ENCODE results near the gene UCP3. TPM values are rescaled to one million over a fixed set of nuclear protein-coding genes. Genes with fewer than 3 reads are reported as not detected.
"Not testable (repeated sequence)": the region's sequence is repeated elsewhere in the genome, so short reads cannot be mapped to it uniquely, and the experiment has no call there.

UCP3 gene
- total RNA-seq, 1 experiment from 2014 or later = 0.08 TPM

- Histone ChIP-seq H3K27ac (no peak overlapping the region), H3K9me3 (replicated peaks) (no peaks in the 10 kb centered on the region), H3K36me3 (no peaks in the 10 kb centered on the region), H3K4me3 (no peak overlapping the region), H3K27me3 (replicated peaks) (no peaks in the 10 kb centered on the region), H3K4me1 (replicated peaks) (no peaks in the 10 kb centered on the region)
- no peak for DNase-seq (ENCODE audit: low read depth in 1 of 2, low spot score in 2 of 2)
Observed at GRCh38 chr11:74000307-74001133, 8.4 kb downstream of the UCP3 start.

GRCh38 chr11:73999581-74000306 is 9.1 kb downstream of the UCP3 start:
- no peaks in the 10 kb centered on the region for H3K27me3 ChIP-seq (replicated peaks)
- no peaks in the 10 kb centered on the region for H3K4me1 ChIP-seq (replicated peaks)
- H3K27ac ChIP-seq = no peak overlapping the region
- DNase-seq (ENCODE audit: low read depth in 1 of 2, low spot score in 2 of 2) = no peak
- H3K4me3 ChIP-seq = no peak overlapping the region
- H3K36me3 ChIP-seq = no peaks in the 10 kb centered on the region
- no peaks in the 10 kb centered on the region for H3K9me3 ChIP-seq (replicated peaks)

- H3K27ac ChIP-seq = no peak overlapping the region
- no peaks in the 10 kb centered on the region for H3K9me3 ChIP-seq (replicated peaks)
- H3K4me3 ChIP-seq = no peak overlapping the region
- no peaks in the 10 kb centered on the region for H3K36me3 ChIP-seq
- H3K4me1 ChIP-seq (replicated peaks) = no peaks in the 10 kb centered on the region
- no peak for DNase-seq (ENCODE audit: low read depth in 1 of 2, low spot score in 2 of 2)
- no peaks in the 10 kb centered on the region for H3K27me3 ChIP-seq (replicated peaks)
Observed at GRCh38 chr11:73998846-73999575, 9.9 kb downstream of the UCP3 start.

GRCh38 chr11:73997120-73997770 is 11.6 kb downstream of the UCP3 start:
- Histone ChIP-seq H3K9me3 (replicated peaks) (no peaks in the 10 kb centered on the region), H3K27ac (no peak overlapping the region), H3K27me3 (replicated peaks) (no peaks in the 10 kb centered on the region), H3K36me3 (no peaks in the 10 kb centered on the region), H3K4me1 (replicated peaks) (no peaks in the 10 kb centered on the region), H3K4me3 (no peak overlapping the region)
- no peak for DNase-seq (ENCODE audit: low read depth in 1 of 2, low spot score in 2 of 2)

GRCh38 chr11:73996161-73996747 is 12.6 kb downstream of the UCP3 start:
- Histone ChIP-seq H3K27ac (no peak overlapping the region), H3K27me3 (replicated peaks) (no peaks in the 10 kb centered on the region), H3K4me3 (no peak overlapping the region), H3K9me3 (replicated peaks) (no peaks in the 10 kb centered on the region), H3K4me1 (replicated peaks) (no peaks in the 10 kb centered on the region), H3K36me3 (no peaks in the 10 kb centered on the region)
- no peak for DNase-seq (ENCODE audit: low read depth in 1 of 2, low spot score in 2 of 2)

GRCh38 chr11:73995731-73996130 is 13.2 kb downstream of the UCP3 start:
- no peak for DNase-seq (ENCODE audit: low read depth in 1 of 2, low spot score in 2 of 2)
- H3K9me3 ChIP-seq (replicated peaks) = no peaks in the 10 kb centered on the region
- no peak overlapping the region for H3K4me3 ChIP-seq
- no peaks in the 10 kb centered on the region for H3K27me3 ChIP-seq (replicated peaks)
- H3K36me3 ChIP-seq = no peaks in the 10 kb centered on the region
- no peaks in the 10 kb centered on the region for H3K4me1 ChIP-seq (replicated peaks)
- no peak overlapping the region for H3K27ac ChIP-seq

GRCh38 chr11:73995247-73995646 is 13.6 kb downstream of the UCP3 start:
- Histone ChIP-seq H3K4me3 (no peak overlapping the region), H3K4me1 (replicated peaks) (no peaks in the 10 kb centered on the region), H3K27me3 (replicated peaks) (no peaks in the 10 kb centered on the region), H3K36me3 (no peaks in the 10 kb centered on the region), H3K9me3 (replicated peaks) (no peaks in the 10 kb centered on the region), H3K27ac (no peak overlapping the region)
- no peak for DNase-seq (ENCODE audit: low read depth in 1 of 2, low spot score in 2 of 2)

- Histone ChIP-seq H3K9me3 (replicated peaks) (no peaks in the 10 kb centered on the region), H3K27ac (no peak overlapping the region), H3K27me3 (replicated peaks) (no peaks in the 10 kb centered on the region), H3K4me1 (replicated peaks) (no peaks in the 10 kb centered on the region), H3K4me3 (no peak overlapping the region), H3K36me3 (no peaks in the 10 kb centered on the region)
- DNase-seq (ENCODE audit: low read depth in 1 of 2, low spot score in 2 of 2) = no peak
Observed at GRCh38 chr11:73991471-73992006, 17.3 kb downstream of the UCP3 start.

GRCh38 chr11:73990730-73991129 is 18.2 kb downstream of the UCP3 start:
- no peaks in the 10 kb centered on the region for H3K4me1 ChIP-seq (replicated peaks)
- H3K27me3 ChIP-seq (replicated peaks) = no peaks in the 10 kb centered on the region
- no peak for DNase-seq (ENCODE audit: low read depth in 1 of 2, low spot score in 2 of 2)
- H3K27ac ChIP-seq = no peak overlapping the region
- no peaks in the 10 kb centered on the region for H3K9me3 ChIP-seq (replicated peaks)
- H3K36me3 ChIP-seq = no peaks in the 10 kb centered on the region
- H3K4me3 ChIP-seq = no peak overlapping the region

- Histone ChIP-seq H3K9me3 (replicated peaks) (no peaks in the 10 kb centered on the region), H3K36me3 (no peaks in the 10 kb centered on the region), H3K27ac (no peak overlapping the region), H3K4me3 (no peak overlapping the region), H3K27me3 (replicated peaks) (no peaks in the 10 kb centered on the region), H3K4me1 (replicated peaks) (no peaks in the 10 kb centered on the region)
- no peak for DNase-seq (ENCODE audit: low read depth in 1 of 2, low spot score in 2 of 2)
Observed at GRCh38 chr11:73989156-73989555, 19.7 kb downstream of the UCP3 start.

GRCh38 chr11:73988227-73988626 is 20.7 kb downstream of the UCP3 start:
- DNase-seq (ENCODE audit: low read depth in 1 of 2, low spot score in 2 of 2) = no peak
- Histone ChIP-seq H3K27me3 (replicated peaks) (no peaks in the 10 kb centered on the region), H3K4me3 (no peak overlapping the region), H3K9me3 (replicated peaks) (no peaks in the 10 kb centered on the region), H3K4me1 (replicated peaks) (peaks cover 5% of the 10 kb centered on the region), H3K36me3 (no peaks in the 10 kb centered on the region), H3K27ac (no peak overlapping the region)

- H3K27ac ChIP-seq; H3K27me3 ChIP-seq (replicated peaks); H3K9me3 ChIP-seq (replicated peaks); DNase-seq (ENCODE audit: low read depth in 1 of 2, low spot score in 2 of 2); H3K36me3 ChIP-seq; H3K4me3 ChIP-seq: not testable (repeated sequence)
- peaks cover 12% of the 10 kb centered on the region for H3K4me1 ChIP-seq (replicated peaks)
Observed at GRCh38 chr11:73985661-73986060, 23.2 kb downstream of the UCP3 start.
